ENCODE data around the gene MRPS2. TPM values are rescaled to one million over a fixed set of nuclear protein-coding genes. Genes with fewer than 3 reads are reported as not detected.
"Not testable (repeated sequence)": the region's sequence is repeated elsewhere in the genome, so short reads cannot be mapped to it uniquely, and the experiment has no call there.

The MRPS2 gene
- total RNA-seq, 2 experiments from 2014 or later = 20.8 to 23.2 TPM

DNA sequence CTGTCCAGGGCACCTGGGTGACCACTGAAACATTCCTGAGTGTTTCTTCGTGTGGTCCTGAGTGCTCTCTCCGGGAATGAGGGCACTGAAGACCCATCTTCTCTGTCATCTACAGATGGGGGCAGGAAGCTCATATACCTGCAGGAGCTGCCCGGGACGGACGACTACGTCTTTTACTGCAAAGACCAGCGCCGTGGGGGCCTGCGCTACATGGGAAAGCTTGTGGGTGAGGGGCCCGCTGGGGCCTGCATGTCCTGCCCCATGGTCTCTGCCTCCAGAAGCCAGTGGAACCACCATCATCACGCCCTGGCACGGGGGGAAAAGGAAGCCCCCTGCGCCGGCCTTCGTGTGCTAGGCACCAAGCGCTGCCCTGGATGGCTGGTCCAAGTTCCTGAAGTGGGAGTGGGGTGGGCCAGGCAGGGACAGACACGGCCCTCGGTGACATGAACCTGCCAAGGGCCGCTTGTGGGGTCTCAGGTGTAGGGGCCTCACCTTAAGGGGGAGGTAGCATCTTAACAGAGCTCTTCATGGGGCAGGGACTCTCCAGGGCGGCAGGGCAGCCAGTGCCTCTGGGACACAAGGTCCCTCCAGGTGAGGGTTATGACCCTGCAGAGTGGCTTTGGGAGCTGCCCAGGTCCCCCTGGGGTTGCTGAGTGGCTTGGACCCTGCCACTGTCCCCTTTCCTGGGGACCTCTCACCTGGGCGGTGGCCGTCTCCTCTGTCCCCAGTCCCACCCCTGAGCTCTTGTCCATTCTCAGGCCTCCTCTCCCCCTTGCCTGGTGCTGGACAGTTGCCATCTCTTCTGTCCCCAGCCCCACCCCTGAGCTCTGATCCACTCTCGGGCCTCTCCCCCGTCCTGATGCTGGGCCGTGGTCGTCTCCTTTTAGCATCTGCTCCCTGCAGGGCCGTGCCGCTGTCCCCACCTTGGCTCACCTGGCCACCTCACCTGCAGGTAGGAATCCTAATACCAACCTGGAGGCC lies 47.6 kb downstream of the MRPS2 start:
- no peak for ATAC-seq (ENCODE audit: poor library complexity)
- intact Hi-C loops (cut with DNase I, micrococcal nuclease) = no loop called here
- CTCF ChIA-PET = no interaction called here

DNA sequence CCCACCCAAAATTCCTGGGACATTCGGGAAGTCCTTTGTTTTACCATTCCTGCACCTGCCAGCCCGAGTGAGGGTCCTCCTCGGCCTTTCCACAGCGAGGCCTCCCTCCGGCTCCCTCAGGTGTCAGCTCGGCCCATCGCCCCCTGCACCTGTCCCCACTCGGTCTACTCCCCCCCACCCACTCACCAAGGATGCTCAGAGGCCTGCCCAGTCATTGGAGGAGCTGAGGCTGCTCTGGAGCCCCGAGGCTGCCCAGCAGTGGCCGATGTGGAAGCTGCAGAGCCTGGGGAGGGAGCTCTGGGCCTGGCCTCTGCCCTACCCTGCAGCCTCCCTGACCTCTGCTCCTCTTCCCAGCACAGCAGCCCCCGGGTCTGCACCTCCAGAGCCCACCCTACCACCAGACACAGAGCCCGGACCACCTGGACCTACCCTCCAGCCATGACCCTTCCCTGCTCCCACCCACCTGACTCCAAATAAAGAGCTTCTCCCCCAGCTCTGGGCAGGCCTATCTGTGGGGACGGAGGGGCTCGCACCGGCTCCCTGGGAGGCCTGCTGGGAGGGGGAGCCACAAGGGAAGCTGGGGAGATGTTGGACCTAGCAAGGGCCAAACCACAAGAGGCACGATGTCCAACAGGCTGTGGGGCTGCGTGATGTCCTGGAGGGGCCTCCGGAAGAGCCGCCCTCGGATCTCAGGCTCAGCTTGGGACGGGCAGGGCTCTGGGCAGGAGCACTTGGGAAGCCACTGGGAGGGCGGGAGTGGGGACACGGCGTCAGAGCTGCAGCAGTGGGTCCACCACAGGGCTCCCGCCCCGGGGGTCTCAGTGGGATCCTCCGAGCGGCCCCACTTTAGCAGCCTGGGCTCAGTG lies 49.2 kb downstream of the MRPS2 start:
- H3K27me3 Mint-ChIP-seq = peaks cover 13% of the 10 kb centered on the region
- DNase-seq; ATAC-seq (ENCODE audit: poor library complexity); CTCF ChIA-PET; H3K27ac ChIP-seq (ENCODE audit: low read depth in 1 of 2, low read length in 2 of 2); H3K4me3 ChIP-seq (ENCODE audit: low read length); H3K36me3 ChIP-seq (ENCODE audit: insufficient read depth, low read length); intact Hi-C loops (cut with DNase I, micrococcal nuclease); POLR2A ChIA-PET; H3K4me3 Mint-ChIP-seq; H3K9me3 Mint-ChIP-seq; H3K9me3 ChIP-seq (ENCODE audit: control insufficient read depth in 1 of 2, insufficient read depth in 1 of 2, low read length in 2 of 2); H3K36me3 Mint-ChIP-seq (ENCODE audit: low read depth); H3K27me3 ChIP-seq (ENCODE audit: control insufficient read depth in 1 of 2, insufficient read depth in 2 of 2, low read length in 2 of 2); H3K4me1 Mint-ChIP-seq (ENCODE audit: low read depth); H3K27ac Mint-ChIP-seq; H3K4me1 ChIP-seq (ENCODE audit: insufficient read depth, low read length): not testable (repeated sequence)

More for the DNA sequence above, 47.6 kb downstream of the MRPS2 start:
- POLR2A ChIA-PET = no interaction called here
- no peaks in the 10 kb centered on the region for H3K36me3 ChIP-seq (ENCODE audit: insufficient read depth, low read length)
- Mint-ChIP-seq H3K4me3 (no peak overlapping the region), H3K27ac (no peak overlapping the region), H3K9me3 (no peaks in the 10 kb centered on the region), H3K36me3 (ENCODE audit: low read depth) (no peaks in the 10 kb centered on the region), H3K27me3 (peaks cover 15% of the 10 kb centered on the region), H3K4me1 (ENCODE audit: low read depth) (no peaks in the 10 kb centered on the region)
- no peaks in the 10 kb centered on the region for H3K4me1 ChIP-seq (ENCODE audit: insufficient read depth, low read length)
- H3K27me3 ChIP-seq (ENCODE audit: control insufficient read depth in 1 of 2, insufficient read depth in 2 of 2, low read length in 2 of 2) = no peaks in the 10 kb centered on the region
- H3K9me3 ChIP-seq (ENCODE audit: control insufficient read depth in 1 of 2, insufficient read depth in 1 of 2, low read length in 2 of 2) = no peaks in the 10 kb centered on the region
- no peak overlapping the region for H3K4me3 ChIP-seq (ENCODE audit: low read length)
- TF ChIP-seq, protein P1, sequence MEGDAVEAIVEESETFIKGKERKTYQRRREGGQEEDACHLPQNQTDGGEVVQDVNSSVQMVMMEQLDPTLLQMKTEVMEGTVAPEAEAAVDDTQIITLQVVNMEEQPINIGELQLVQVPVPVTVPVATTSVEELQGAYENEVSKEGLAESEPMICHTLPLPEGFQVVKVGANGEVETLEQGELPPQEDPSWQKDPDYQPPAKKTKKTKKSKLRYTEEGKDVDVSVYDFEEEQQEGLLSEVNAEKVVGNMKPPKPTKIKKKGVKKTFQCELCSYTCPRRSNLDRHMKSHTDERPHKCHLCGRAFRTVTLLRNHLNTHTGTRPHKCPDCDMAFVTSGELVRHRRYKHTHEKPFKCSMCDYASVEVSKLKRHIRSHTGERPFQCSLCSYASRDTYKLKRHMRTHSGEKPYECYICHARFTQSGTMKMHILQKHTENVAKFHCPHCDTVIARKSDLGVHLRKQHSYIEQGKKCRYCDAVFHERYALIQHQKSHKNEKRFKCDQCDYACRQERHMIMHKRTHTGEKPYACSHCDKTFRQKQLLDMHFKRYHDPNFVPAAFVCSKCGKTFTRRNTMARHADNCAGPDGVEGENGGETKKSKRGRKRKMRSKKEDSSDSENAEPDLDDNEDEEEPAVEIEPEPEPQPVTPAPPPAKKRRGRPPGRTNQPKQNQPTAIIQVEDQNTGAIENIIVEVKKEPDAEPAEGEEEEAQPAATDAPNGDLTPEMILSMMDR (IDR thresholded peaks at IDR 0.05) = no peak
- no peak overlapping the region for H3K27ac ChIP-seq (ENCODE audit: low read depth in 1 of 2, low read length in 2 of 2)
- no peak for DNase-seq

DNA sequence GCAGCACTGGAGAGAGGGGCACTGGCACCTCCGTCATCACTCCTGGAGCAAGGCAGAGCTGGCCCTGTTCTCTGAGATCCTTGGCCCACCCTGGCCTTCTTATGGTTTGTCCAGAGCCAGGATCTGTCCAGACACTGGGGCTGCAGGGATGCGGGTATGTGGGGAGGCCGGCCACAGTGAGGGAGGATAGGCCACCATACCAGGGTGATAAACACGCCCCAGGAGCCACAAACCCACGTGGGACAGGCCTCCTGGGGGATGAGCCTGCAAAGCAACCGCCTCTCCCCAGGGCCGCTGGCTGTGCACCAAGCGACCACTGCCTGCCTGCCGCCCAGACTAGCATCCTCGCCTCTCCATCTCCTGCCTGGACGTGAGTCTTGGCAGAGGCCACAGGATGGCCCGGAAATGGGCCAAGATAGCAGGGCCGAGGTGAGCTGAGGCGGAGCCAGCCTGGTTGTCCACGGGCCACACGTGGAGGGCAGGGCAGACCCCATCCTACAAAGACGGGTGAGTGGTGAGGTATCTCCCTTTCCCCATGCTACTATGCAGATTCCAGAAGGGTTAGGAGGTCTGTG lies 49.9 kb downstream of the MRPS2 start:
- TF ChIP-seq, protein P1 (IDR thresholded peaks at IDR 0.05) = no peak
- H3K9me3 ChIP-seq (ENCODE audit: control insufficient read depth in 1 of 2, insufficient read depth in 1 of 2, low read length in 2 of 2) = peaks cover 0 to 9% of the 10 kb centered on the region in 2 experiments
- DNase-seq (no peak), ATAC-seq (ENCODE audit: poor library complexity) (no peak)
- H3K36me3 ChIP-seq (ENCODE audit: insufficient read depth, low read length) = no peaks in the 10 kb centered on the region
- Mint-ChIP-seq H3K36me3 (ENCODE audit: low read depth) (no peaks in the 10 kb centered on the region), H3K9me3 (no peaks in the 10 kb centered on the region), H3K4me3 (no peak overlapping the region), H3K4me1 (ENCODE audit: low read depth) (no peaks in the 10 kb centered on the region), H3K27me3 (peaks cover 5% of the 10 kb centered on the region), H3K27ac (no peak overlapping the region)
- no peak overlapping the region for H3K27ac ChIP-seq (ENCODE audit: low read depth in 1 of 2, low read length in 2 of 2)
- no peaks in the 10 kb centered on the region for H3K27me3 ChIP-seq (ENCODE audit: control insufficient read depth in 1 of 2, insufficient read depth in 2 of 2, low read length in 2 of 2)
- H3K4me3 ChIP-seq (ENCODE audit: low read length) = no peak overlapping the region
- CTCF ChIA-PET = no interaction called here
- POLR2A ChIA-PET = no interaction called here
- no peaks in the 10 kb centered on the region for H3K4me1 ChIP-seq (ENCODE audit: insufficient read depth, low read length)
- intact Hi-C loops (cut with DNase I, micrococcal nuclease) = no loop called here

All from CD4-positive, alpha-beta T cell (primary cell).